AG20443 (cell line): Measurements from ENCODE around the gene SURF4.
"Not testable (repeated sequence)": the region's sequence is repeated elsewhere in the genome, so short reads cannot be mapped to it uniquely, and the experiment has no call there.

Experiments used
- DNase-seq: peaks from one replicate; pipeline ENCODE4 v3.0.0; 2012; ENCODE audit warnings: low spot score, mixed read lengths

Gene SURF4

GRCh38 chr9:133397370-133397769 lies 21.5 kb upstream of the SURF4 start:
- DNase-seq: peak; percentile 4

- peak; percentile 43 for DNase-seq
Observed at GRCh38 chr9:133396952-133397351, 21.1 kb upstream of the SURF4 start.

- DNase-seq: peak; percentile 5
Observed at GRCh38 chr9:133394687-133395271, 18.9 kb upstream of the SURF4 start.

GRCh38 chr9:133393399-133393798 lies 17.5 kb upstream of the SURF4 start:
- DNase-seq: no peak

GRCh38 chr9:133392308-133392707 lies 16.4 kb upstream of the SURF4 start:
- DNase-seq: not testable (repeated sequence)

GRCh38 chr9:133391449-133391848 lies 15.6 kb upstream of the SURF4 start:
- not testable (repeated sequence) for DNase-seq

- DNase-seq: no peak
Observed at GRCh38 chr9:133390713-133391112, 14.9 kb upstream of the SURF4 start.

GRCh38 chr9:133389562-133389961 lies 13.7 kb upstream of the SURF4 start:
- no peak for DNase-seq

- DNase-seq: no peak
Observed at GRCh38 chr9:133389025-133389557, 13.2 kb upstream of the SURF4 start.

- DNase-seq: no peak
Observed at GRCh38 chr9:133387680-133388079, 11.8 kb upstream of the SURF4 start.

GRCh38 chr9:133386338-133386737 lies 10.5 kb upstream of the SURF4 start:
- no peak for DNase-seq

- no peak for DNase-seq
Observed at GRCh38 chr9:133385452-133385851, 9.6 kb upstream of the SURF4 start.

- no peak for DNase-seq
Observed at GRCh38 chr9:133384736-133385321, 9.0 kb upstream of the SURF4 start.

- DNase-seq: no peak
Observed at GRCh38 chr9:133383438-133383837, 7.6 kb upstream of the SURF4 start.

- DNase-seq: no peak
Observed at GRCh38 chr9:133382507-133383141, 6.8 kb upstream of the SURF4 start.

- DNase-seq: no peak
Observed at GRCh38 chr9:133380734-133381133, 4.9 kb upstream of the SURF4 start.

- DNase-seq: no peak
Observed at GRCh38 chr9:133379153-133380086, 3.6 kb upstream of the SURF4 start.

- DNase-seq: no peak
Observed at GRCh38 chr9:133378408-133378962, 2.6 kb upstream of the SURF4 start.

- no peak for DNase-seq
Observed at GRCh38 chr9:133377721-133378216, 1.9 kb upstream of the SURF4 start.

- DNase-seq: not testable (repeated sequence)
Observed at GRCh38 chr9:133377280-133377679, 1.4 kb upstream of the SURF4 start.

GRCh38 chr9:133375116-133375723 lies 640 bp downstream of the SURF4 start:
- DNase-seq: peak; percentile 39
